ENCODE data around the gene C4A.
A peak's percentile ranks its signal among the peaks of the same experiment; 100 is the strongest.
"Not testable (repeated sequence)": the region's sequence is repeated elsewhere in the genome, so short reads cannot be mapped to it uniquely, and the experiment has no call there.

The C4A gene

DNA sequence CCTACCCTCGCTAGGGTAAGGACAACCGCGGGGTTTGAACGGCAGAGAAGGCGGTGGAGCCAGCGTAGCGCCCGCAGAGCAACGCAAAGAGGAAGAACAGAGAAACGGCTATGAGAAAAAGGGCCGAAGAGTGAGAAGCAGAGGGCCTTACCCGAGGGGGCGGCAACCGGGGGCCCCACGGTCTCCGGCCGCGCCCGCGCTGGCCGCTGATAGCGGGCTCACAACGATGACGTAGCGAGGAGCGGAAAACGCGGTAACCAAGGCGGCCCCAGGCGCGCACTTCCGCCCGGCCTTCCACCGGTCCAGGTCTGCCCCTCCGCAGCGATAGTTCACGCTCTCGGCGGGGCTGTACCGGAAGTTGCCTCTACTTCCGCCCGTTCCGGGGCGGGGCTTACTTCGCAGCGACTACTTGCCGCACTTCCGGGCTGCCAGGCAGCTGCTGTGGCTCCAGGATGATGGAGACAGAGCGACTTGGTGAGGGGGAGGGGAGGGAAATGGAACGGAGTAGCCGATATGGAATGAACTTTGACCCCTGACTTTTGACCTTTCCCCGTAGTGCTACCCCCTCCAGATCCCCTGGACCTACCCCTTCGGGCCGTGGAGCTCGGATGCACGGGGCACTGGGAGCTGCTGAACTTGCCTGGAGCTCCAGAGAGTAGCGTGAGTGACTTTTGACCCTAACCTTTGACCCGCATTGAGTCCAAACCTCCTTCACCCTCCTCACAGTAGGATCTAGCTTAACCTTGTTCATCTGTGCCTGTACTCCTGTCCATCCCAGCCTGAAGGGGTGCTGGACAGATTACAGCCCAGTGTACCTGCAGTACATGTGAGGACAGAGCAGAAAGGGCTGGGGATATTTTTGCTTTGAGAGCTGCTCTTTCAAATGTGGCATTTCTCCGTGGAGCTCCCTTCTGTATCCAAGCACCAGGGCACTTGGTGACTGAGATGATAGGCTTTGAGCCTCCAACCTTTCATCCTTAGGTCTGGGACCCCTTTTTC, 22.8 kb upstream of the C4A start, which contains the start of the genes NELFE and SKIC2:
TSS of gene NELFE (minus strand) at position 231 of the 999 bp plus-strand sequence. CDS start 525 bp downstream, outside the sequence.
TSS of gene SKIC2 (plus strand) at position 435 of the 999 bp plus-strand sequence. CDS start at position 453, 18 bp downstream.
- peak; percentile 95 to 98 for DNase-seq (ENCODE audit: low read depth in 1 of 2, low spot score in 1 of 2)

- DNase-seq (ENCODE audit: low read depth in 1 of 2, low spot score in 1 of 2): no peak
Measured at GRCh38 chr6:31961616-31962015, 20.2 kb upstream of the C4A start.

DNA sequence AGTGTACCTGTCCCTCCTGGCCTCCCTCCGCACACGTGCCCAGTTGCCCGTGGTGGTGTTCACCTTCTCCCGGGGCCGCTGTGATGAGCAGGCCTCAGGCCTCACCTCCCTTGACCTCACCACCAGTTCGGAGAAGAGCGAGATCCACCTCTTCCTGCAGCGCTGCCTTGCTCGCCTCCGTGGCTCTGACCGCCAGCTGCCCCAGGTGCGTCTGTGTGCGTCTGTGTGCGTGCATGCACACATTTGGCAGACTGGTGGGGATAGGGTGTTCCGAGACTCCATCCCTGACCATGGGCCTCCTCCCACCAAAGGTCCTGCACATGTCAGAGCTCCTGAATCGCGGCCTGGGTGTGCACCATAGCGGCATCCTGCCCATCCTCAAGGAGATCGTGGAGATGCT, 17.9 kb upstream of the C4A start:
- DNase-seq (ENCODE audit: low read depth in 1 of 2, low spot score in 1 of 2): no peak

DNA sequence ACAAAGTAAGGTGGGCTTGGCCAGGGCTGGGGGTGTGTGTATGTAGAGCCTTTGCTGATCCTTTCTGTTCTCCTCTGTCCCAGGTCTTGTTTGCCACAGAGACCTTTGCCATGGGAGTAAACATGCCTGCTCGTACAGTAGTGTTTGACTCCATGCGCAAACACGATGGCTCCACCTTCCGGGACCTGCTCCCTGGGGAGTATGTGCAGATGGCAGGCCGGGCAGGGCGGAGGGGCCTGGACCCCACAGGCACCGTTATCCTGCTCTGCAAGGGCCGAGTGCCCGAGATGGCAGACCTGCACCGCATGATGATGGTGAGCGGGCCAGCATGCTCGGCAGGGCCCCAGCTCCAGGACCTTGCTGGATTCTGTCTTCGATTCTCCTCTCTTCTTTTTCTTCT, 16.2 kb upstream of the C4A start:
- DNase-seq (ENCODE audit: low read depth in 1 of 2, low spot score in 1 of 2): no peak

DNA sequence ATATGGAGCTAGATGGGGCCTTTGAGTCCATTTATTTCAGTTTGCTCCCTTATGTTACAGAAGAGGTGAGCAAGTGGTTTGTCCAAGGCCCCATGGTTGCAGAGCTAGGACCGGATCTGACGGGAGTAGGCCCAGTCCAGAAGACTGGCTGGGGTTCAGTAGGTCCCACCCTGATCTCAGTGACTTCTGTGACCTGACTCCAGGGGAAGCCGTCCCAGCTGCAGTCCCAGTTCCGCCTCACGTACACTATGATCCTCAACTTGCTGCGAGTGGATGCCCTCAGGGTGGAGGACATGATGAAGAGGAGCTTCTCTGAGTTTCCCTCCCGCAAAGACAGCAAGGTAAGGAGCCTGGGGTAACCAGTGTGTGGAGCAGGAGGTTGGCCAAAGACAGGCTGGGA, 15.4 kb upstream of the C4A start:
- DNase-seq (ENCODE audit: low read depth in 1 of 2, low spot score in 1 of 2): no peak

DNA sequence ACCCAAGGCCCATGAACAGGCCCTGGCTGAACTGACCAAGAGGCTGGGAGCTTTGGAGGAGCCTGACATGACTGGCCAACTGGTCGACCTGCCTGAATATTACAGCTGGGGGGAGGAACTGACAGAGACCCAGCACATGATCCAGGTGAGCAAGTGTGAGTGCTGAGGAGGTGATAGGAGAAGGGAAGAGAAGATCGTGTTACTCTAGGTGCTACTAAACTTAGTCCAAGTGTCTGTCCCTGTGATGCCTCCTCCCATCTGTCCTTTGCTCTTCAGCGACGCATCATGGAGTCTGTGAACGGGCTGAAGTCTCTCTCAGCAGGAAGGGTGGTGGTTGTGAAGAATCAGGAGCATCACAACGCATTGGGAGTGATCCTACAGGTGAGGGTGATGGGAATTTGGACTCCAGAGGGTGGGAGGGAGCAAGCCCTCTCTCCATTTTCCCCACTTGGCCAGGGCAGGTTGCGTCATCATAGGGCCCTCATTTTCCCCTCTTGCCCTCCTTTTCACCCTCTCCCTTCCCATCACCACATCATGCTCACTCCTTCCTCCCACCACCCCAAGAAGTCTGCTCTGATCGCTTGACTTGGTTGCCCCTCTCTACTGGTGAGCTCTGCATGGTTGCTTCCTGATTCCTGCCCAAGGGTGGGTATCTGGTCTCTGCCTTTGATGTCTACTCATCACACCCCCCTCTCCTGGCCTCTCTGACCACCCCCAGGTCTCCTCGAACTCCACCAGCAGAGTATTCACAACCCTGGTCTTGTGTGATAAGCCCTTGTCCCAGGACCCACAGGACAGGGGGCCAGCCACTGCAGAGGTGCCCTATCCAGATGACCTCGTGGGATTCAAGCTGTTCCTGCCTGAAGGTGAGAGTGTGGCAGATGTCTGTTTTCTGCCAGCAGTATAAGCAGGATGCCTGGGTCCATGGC, 14.6 kb upstream of the C4A start:
- DNase-seq (ENCODE audit: low read depth in 1 of 2, low spot score in 1 of 2): no peak

GRCh38 chr6:31967926-31968320, 13.9 kb upstream of the C4A start:
- no peak for DNase-seq (ENCODE audit: low read depth in 1 of 2, low spot score in 1 of 2)

DNA sequence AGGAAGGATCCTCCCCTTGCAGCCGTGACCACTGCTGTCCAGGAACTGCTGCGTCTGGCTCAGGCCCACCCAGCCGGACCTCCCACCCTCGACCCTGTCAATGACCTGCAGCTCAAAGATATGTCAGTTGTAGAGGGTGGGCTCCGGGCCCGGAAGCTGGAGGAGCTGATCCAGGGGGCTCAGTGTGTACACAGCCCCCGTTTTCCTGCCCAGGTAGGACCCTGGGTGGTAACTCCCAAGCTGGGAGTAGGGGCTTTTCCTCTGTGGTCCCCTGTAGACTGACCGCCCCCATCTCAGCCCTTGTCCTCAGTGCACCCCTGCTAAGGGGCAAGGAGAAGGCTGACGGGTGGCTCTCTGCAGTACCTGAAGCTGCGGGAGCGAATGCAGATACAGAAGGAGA, 13.5 kb upstream of the C4A start:
- DNase-seq (ENCODE audit: low read depth in 1 of 2, low spot score in 1 of 2): no peak

DNA sequence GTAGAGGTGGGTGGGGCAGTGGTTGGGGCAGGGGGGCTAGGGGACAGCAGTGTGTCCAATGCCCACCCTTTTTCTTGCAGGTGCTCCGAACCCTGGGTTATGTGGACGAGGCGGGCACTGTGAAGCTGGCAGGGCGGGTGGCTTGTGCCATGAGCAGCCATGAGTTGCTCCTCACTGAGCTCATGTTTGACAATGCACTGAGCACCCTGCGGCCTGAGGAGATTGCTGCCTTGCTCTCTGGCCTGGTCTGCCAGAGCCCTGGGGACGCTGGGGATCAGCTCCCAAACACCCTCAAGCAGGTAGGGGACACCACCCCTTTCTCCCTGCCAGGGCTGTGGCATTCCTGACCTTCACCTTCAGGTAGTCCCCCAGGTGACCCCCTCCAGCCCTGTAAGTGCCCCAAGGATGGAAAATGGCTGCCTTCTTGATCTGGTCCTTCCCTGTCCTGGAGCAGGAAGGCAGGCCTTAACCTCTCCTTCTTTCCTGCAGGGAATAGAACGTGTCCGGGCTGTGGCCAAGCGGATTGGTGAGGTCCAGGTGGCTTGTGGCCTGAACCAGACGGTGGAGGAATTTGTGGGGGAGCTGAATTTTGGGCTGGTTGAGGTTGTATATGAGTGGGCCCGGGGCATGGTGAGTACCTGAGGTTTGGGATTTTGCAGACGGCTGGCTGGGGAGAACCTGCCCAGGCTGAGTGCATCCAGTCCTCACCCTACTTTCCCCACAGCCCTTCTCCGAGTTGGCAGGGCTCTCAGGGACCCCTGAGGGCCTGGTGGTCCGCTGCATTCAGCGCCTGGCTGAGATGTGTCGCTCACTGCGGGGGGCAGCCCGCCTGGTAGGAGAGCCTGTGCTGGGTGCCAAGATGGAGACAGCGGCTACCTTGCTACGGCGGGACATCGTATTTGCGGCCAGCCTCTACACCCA, 12.8 kb upstream of the C4A start:
- no peak for DNase-seq (ENCODE audit: low read depth in 1 of 2, low spot score in 1 of 2)

- DNase-seq (ENCODE audit: low read depth in 1 of 2, low spot score in 1 of 2): no peak
Measured at GRCh38 chr6:31969712-31970603, 11.9 kb upstream of the C4A start.

DNA sequence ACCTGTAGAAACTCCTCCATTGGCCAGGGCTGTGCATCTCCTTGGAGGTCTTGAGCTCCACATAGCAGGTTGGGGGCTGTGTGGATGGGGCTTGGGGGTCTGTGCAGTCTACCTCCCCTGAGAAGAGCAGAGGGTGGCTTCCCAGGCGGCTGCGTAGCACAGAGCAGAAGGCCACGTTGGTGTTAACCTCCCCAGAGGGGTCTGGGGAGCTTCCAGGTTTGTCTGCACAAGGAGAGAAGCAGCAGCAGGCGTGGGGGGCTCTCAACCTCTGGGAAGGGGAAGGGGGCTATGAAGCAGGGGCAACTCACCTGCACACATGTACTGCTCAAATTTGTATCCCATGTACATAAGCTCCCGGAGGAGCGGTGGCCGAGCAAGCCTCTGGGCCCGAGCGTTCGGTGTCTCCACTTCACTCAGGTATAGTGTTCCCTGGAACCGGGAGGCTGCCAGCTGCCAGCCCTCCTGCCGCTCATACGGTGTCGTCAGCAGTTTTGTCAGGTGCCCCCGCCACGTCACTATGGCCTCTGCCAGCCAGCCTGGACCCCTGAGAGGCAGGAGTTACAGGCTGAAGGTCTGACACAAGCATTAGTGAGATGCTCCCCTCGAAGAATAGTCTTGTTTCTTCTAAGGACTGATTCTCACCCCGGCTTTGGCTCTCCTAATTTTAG, 11.1 kb upstream of the C4A start:
- no peak for DNase-seq (ENCODE audit: low read depth in 1 of 2, low spot score in 1 of 2)

DNA sequence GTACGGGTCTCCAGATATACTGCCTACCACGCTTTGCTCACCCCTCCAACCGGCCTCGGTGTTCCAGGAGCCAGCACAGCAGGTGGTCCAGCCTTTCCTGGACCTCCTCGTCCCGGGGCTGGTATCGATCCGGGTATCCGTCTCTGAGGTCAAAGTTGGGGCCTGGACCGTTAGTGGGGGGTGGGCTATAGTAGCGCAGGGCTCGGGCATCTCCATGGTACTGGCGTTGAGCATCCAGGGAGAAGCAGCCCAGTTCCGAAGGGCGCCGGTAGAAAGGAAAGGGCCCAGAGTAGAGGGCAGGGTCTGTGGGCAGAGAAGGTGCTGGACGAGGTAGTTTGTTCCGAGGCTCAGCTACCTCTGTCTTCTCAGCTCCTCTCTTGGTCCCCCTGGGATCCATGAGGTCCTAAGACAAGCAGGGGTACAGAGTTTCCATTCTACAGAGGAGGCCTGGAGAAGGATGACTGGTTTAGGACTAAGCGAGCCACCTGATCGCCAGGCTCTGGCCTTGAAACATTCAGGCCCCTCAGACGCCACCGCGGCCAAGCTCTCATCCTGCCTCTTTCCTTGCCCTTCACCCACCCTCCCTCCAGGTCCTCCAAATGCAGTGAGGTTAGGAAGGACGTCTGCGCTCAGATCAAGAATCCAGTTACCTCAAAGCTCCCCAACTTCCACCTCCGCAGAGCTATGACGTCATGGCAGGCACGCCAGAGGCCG, 10.4 kb upstream of the C4A start:
- no peak for DNase-seq (ENCODE audit: low read depth in 1 of 2, low spot score in 1 of 2)

GRCh38 chr6:31971993-31972708, 9.7 kb upstream of the C4A start, which contains the start of gene DXO:
TSS of gene DXO (minus strand) at chr6:31972138. CDS start at chr6:31971675, 463 bp downstream.
- DNase-seq (ENCODE audit: low read depth in 1 of 2, low spot score in 1 of 2): peak; percentile 98 to 99

GRCh38 chr6:31972709-31973350, 9.0 kb upstream of the C4A start:
- DNase-seq (ENCODE audit: low read depth in 1 of 2, low spot score in 1 of 2): no peak

GRCh38 chr6:31976065-31976464, 5.8 kb upstream of the C4A start:
- not testable (repeated sequence) for DNase-seq (ENCODE audit: low read depth in 1 of 2, low spot score in 1 of 2)

- no peak for DNase-seq (ENCODE audit: low read depth in 1 of 2, low spot score in 1 of 2)
Measured at GRCh38 chr6:31977816-31978431, 3.9 kb upstream of the C4A start.

DNA sequence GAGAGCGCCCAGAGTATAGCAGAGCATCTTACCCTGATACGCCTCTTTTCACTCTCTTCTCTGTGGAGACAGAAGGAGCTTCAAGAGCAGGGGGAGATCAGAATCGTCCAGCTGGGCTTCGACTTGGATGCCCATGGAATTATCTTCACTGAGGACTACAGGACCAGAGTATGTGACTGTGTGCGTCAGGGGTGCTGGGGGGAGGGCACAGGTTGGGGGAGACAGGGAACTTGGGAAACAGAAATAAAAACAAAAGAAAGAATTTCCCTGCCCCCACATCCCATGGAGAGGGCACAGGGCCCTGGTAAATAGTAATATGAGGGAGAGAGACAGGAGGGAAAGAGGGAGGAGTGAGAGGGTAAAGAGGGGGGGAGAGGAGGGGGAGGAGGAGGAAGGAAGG, 3.0 kb upstream of the C4A start:
- no peak for DNase-seq (ENCODE audit: low read depth in 1 of 2, low spot score in 1 of 2)
